ENCODE measurements around the gene ELL2. TPM values are rescaled to one million over a fixed set of nuclear protein-coding genes. Genes with fewer than 3 reads are reported as not detected.
A peak's percentile ranks its signal among the peaks of the same experiment; 100 is the strongest.

Gene ELL2
- total and polyA plus RNA-seq, 9 of the 15 experiments (the other 6 are each of a cell fraction or from before 2014, with no cell fraction given) = 4.3 to 18.3 (median 14.5) TPM

DNA sequence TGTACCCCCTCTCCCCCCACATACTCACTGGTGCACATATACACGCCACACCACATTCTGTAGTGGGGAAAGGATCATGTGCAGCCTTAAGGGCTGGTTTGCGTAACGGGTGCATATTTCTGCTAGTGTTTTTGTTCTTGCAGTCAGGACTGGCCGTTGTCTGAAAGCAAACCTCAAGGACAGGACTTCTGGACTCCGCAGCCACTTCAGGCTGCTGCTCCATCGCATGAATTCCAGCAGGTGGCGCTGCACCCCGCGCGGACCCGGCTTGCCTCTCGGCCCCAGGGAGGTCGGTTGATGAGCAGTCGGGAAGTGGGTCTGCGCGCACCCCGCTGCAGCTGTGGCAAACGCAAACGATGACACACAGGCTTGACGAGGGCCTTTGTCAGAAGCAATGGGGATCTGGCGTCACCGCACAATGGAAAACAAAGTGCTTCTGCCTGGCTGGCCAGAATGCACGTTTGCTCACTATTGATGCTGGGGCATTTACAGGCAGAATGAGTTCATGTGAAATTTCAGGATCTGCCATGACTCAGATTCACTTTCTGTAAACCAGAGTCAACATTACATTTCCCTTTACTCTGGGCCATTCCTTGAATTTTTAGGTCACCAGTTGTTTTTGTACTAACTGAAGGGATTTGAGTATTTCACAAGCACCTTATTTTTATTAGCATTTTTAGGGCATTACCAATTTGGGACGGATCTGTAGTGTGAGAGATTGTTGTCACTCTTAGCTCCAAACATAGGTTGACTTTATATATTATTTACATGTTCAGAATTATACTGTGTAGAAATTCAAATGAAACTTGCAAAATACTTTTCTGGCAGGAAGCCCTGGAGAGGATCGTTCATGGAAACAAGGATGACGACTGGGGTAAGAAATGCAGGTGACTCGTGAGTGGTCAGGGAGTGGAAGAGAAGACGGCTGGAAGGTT, 102.7 kb downstream of the ELL2 start (continued):
- TF ChIP-seq C11orf30 (IDR thresholded peaks at IDR 0.05; ENCODE audit: low read depth) = no peak
- TF ChIP-seq ETV1 (tag; conservative IDR thresholded peaks at IDR 0.05; ENCODE audit: low read depth) = no peak
- no peak for TF ChIP-seq SRSF1 (IDR thresholded peaks at IDR 0.05; ENCODE audit: low read depth, low read length)
- TF ChIP-seq NFXL1 (CRISPR knock-in tag; IDR thresholded peaks at IDR 0.05) = no peak
- TF ChIP-seq ZNF140 (CRISPR knock-in tag; IDR thresholded peaks at IDR 0.05) = no peak
- TF ChIP-seq, protein P1, sequence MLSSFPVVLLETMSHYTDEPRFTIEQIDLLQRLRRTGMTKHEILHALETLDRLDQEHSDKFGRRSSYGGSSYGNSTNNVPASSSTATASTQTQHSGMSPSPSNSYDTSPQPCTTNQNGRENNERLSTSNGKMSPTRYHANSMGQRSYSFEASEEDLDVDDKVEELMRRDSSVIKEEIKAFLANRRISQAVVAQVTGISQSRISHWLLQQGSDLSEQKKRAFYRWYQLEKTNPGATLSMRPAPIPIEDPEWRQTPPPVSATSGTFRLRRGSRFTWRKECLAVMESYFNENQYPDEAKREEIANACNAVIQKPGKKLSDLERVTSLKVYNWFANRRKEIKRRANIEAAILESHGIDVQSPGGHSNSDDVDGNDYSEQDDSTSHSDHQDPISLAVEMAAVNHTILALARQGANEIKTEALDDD (IDR thresholded peaks at IDR 0.05) = no peak
- TF ChIP-seq ZNF165 (CRISPR knock-in tag; IDR thresholded peaks at IDR 0.05; ENCODE audit: borderline replicate concordance) = no peak
- TF ChIP-seq TRIM28 (IDR thresholded peaks at IDR 0.05) = no peak
- no peak for TF ChIP-seq TCF7 (IDR thresholded peaks at IDR 0.05; ENCODE audit: borderline replicate concordance)
- TF ChIP-seq PTTG1 (tag; IDR thresholded peaks at IDR 0.05; ENCODE audit: low read depth) = no peak
- TF ChIP-seq CHD4 (IDR thresholded peaks at IDR 0.05; ENCODE audit: insufficient read depth, insufficient replicate concordance, low read depth, low read length, poor library complexity, severe bottlenecking) = no peak
- TF ChIP-seq MCM7 (IDR thresholded peaks at IDR 0.05) = no peak
- no peak for TF ChIP-seq FUS (optimal IDR thresholded peaks at IDR 0.05; ENCODE audit: low read depth, low read length)
- TF ChIP-seq, protein P2, sequence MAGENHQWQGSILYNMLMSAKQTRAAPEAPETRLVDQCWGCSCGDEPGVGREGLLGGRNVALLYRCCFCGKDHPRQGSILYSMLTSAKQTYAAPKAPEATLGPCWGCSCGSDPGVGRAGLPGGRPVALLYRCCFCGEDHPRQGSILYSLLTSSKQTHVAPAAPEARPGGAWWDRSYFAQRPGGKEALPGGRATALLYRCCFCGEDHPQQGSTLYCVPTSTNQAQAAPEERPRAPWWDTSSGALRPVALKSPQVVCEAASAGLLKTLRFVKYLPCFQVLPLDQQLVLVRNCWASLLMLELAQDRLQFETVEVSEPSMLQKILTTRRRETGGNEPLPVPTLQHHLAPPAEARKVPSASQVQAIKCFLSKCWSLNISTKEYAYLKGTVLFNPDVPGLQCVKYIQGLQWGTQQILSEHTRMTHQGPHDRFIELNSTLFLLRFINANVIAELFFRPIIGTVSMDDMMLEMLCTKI (IDR thresholded peaks at IDR 0.05; ENCODE audit: partially characterized antibody) = no peak
- TF ChIP-seq, protein P3, sequence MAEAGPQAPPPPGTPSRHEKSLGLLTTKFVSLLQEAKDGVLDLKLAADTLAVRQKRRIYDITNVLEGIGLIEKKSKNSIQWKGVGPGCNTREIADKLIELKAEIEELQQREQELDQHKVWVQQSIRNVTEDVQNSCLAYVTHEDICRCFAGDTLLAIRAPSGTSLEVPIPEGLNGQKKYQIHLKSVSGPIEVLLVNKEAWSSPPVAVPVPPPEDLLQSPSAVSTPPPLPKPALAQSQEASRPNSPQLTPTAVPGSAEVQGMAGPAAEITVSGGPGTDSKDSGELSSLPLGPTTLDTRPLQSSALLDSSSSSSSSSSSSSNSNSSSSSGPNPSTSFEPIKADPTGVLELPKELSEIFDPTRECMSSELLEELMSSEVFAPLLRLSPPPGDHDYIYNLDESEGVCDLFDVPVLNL (CRISPR knock-in tag; IDR thresholded peaks at IDR 0.05; ENCODE audit: low read depth) = peak; percentile 53; the same call in 1 of the 2 replicates
- TF ChIP-seq BCOR (IDR thresholded peaks at IDR 0.05) = no peak
- TF ChIP-seq GTF3C2 (IDR thresholded peaks at IDR 0.05; ENCODE audit: borderline replicate concordance, extremely low read depth, insufficient read length) = no peak
- TF ChIP-seq SRSF7 (optimal IDR thresholded peaks at IDR 0.05; ENCODE audit: low read depth, low read length) = no peak
- TF ChIP-seq PREB (CRISPR knock-in tag; IDR thresholded peaks at IDR 0.05) = no peak

Data from K562 (cell line).